ENCODE measurements around the gene CAPN13.
A peak's percentile ranks its signal among the peaks of the same experiment; 100 is the strongest.

The CAPN13 gene

GRCh38 chr2:30730736-30731647 is 76.3 kb downstream of the CAPN13 start:
- no peak for DNase-seq (ENCODE audit: low read depth)

GRCh38 chr2:30729031-30729430 is 78.2 kb downstream of the CAPN13 start:
- no peak for DNase-seq (ENCODE audit: low read depth)

- DNase-seq (ENCODE audit: low read depth) = no peak
Observed at GRCh38 chr2:30722936-30723725, 84.1 kb downstream of the CAPN13 start.

GRCh38 chr2:30721668-30722647 is 85.3 kb downstream of the CAPN13 start:
- DNase-seq (ENCODE audit: low read depth) = no peak

GRCh38 chr2:30721241-30721640 is 86.0 kb downstream of the CAPN13 start:
- no peak for DNase-seq (ENCODE audit: low read depth)

GRCh38 chr2:30717081-30717650 is 90.1 kb downstream of the CAPN13 start:
- DNase-seq (ENCODE audit: low read depth) = no peak

GRCh38 chr2:30716123-30716900 is 90.9 kb downstream of the CAPN13 start:
- DNase-seq (ENCODE audit: low read depth) = no peak

- DNase-seq (ENCODE audit: low read depth) = no peak
Observed at GRCh38 chr2:30714811-30715709, 92.2 kb downstream of the CAPN13 start.

- no peak for DNase-seq (ENCODE audit: low read depth)
Observed at GRCh38 chr2:30713698-30714097, 93.5 kb downstream of the CAPN13 start.

GRCh38 chr2:30711646-30712085 is 95.6 kb downstream of the CAPN13 start:
- DNase-seq (ENCODE audit: low read depth) = peak; percentile 80

GRCh38 chr2:30710461-30710860 is 96.8 kb downstream of the CAPN13 start:
- no peak for DNase-seq (ENCODE audit: low read depth)

GRCh38 chr2:30710016-30710415 is 97.2 kb downstream of the CAPN13 start:
- no peak for DNase-seq (ENCODE audit: low read depth)

GRCh38 chr2:30709516-30709915 is 97.7 kb downstream of the CAPN13 start:
- DNase-seq (ENCODE audit: low read depth) = no peak

- DNase-seq (ENCODE audit: low read depth) = no peak
Observed at GRCh38 chr2:30708491-30709290, 98.6 kb downstream of the CAPN13 start.

- no peak for DNase-seq (ENCODE audit: low read depth)
Observed at GRCh38 chr2:30707304-30707903, 99.8 kb downstream of the CAPN13 start.

- DNase-seq (ENCODE audit: low read depth) = peak; percentile 21
Observed at GRCh38 chr2:30706534-30707303, 100.5 kb downstream of the CAPN13 start.

GRCh38 chr2:30705711-30706533 is 101.3 kb downstream of the CAPN13 start:
- DNase-seq (ENCODE audit: low read depth) = no peak
